A204.1 (cell line): ENCODE data around the gene SH3RF1.

Experiments
- FAIRE-seq: peaks from 2 replicates; lab custom pipeline; 2012; peaks lifted over from hg19 to GRCh38; lab: Jason Lieb, UNC

SH3RF1 gene

DNA sequence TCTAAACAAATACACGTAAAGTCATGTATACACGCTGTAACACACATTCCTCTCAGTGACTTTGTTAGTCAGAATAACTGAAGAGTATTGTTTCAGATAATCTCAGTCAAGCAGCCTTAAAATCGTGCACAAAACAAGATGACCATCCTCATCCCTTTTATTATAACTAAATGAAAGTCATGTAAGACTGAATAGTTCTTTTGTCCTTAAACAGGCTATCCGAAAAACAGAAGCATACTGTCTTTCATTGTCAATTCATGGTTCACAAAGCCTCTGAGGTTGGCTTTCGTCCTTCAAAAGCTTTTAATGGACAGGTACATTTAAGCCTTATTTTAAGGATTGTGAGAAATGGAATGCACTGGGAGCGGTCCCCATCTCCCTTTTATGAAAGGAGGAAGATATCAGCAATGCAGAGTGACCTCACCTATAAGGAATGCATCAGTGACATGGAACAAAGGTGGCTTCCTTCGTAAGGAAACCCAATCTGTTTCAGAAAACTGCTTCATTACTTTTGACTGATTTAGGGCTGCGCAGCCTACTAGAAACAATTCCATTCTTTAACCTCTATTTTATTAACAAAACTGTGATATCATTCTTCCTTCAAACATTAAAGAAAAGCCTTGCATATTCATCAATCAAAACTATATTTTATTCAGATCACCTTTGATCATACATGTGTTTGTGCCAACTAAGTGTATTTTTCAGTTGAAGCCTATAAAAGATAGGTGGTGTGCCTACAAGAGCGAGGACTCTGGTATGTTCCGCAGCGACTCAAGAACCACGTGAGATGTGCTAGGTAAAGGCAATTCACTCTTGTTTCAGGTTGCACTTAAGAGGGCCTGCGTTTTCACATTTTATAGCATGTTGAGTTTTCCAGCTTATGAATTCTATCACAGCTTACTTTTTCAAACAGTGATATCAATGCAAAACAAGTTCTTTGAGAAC is 19.2 kb downstream of the SH3RF1 start:
- no peak for FAIRE-seq

DNA sequence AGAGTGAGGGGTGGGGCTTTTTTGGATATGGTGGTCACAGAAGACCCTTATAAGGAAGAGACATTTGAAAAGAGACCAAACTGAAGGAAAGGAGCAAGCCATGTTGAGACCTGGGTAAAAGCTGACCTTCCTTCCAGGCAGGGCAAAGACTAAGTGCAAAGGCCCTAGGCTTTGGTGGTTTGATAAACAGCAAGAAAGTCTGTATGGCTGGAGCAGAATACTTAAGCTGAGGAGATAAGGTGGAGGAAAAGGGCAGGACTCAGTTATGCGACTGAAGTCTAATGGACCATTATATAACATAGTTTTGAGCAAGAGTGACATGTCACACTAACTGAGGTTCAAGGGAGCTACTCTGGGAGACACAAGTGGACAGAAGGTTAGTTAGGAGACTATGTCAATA is 20.0 kb downstream of the SH3RF1 start:
- no peak for FAIRE-seq

DNA sequence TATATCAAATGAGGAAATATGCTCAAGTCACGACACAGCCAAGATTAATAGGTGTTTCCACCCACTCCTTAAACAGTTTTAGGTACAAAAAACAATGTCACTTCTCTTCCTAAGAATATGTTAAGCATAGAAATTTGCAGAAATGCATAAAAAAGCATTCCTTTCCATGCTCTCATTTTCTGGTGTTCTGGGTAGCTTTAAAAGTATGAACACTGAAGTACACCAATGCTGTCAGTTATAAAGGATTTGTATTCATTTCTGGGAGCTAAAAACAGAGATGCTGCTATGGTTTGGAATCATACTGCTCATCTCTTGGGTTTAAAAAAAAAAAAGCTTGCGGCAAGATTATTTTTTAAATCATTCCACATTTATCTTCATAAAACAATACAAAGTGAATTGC is 20.8 kb downstream of the SH3RF1 start:
- FAIRE-seq = no peak

DNA sequence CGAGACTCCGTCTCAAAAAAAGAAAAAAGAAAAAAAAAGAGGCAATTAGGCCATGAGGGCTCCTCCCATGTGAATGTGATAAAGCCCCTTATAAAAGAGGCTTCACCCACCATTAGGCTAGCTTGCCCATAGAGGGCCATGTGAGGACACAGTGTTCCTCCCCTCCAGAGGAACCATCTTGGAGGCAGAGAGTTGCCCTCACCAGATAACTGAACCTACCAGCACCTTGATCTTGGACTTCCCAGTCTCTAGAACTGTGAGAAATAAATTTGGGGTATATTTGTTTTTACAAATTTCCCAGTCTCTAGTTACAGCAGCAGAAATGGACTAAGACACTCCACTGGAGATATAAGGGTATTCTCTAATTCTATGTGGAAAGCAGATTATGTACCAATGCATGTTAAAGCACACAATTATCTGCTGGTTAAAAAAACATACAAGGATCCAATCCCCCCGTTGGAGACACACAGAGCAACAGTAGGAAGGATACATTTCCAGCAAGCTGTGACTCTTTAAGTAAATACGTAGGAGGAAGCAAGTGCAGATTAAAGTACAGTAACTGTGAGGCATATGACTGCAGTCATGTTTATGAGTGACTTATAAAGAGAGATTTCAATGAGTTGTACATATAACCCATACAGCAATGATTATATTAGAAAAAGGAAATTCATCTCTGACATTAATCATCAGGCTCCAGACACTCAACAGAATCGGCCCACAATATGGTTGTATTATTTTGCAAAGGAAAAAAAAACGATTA is 21.4 kb downstream of the SH3RF1 start:
- FAIRE-seq = no peak

DNA sequence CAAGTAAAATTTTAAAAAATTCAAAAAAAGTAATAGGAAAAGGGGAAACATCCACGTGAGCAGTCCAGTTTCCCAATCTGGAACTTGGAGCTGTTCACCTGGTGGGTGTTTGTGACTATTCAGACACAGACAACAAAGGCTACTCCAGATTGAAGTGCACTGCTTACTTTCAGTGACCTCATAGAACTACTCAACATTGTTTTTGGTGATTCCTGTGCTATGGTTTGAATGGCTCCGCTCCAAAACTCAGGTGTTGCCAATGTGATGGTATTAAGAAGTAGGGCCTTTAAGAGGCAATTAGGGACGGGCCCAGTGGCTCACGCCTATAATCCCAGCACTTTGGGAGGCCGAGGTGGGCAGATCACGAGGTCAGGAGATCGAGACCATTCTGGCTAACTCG is 22.1 kb downstream of the SH3RF1 start:
- no peak for FAIRE-seq

DNA sequence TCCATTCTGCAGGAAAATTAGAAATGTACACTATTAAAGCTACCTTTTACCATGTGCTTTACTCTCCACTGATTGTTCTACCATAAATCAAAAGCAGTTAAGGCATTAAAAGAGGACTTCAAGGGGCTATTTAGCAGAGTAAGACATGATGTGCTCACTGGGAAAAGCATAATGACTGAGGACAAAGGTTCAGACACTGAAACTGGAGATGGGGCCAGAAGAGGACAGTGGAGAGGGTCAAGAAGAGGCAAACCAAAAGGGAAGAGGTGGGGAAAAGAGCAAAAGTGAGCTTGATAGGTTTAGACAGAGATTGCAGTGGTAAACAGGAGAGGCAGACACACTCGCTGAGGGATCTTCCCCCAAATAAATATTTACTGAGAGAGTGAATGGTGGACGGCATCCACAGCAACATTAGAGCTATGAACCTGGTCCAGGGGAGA is 23.8 kb downstream of the SH3RF1 start:
- no peak for FAIRE-seq

DNA sequence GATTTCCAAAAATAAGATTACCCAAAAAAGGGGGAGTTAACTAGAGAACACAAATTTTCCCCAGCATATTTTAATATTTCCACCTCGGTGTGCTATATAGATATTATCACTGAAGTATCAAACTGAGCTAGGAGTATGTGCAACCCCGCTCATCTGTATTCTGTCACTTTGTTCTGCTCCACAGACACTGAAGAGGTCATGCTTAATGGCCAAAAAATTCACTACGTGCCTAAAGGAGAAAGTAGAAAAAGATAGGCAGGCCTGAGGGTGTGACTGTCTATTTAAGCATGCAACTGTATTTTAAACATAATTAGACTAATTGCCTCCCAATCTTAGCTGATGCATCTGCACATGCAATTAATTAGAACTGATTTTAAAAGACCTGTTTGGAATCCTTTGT is 24.5 kb downstream of the SH3RF1 start:
- FAIRE-seq = no peak

DNA sequence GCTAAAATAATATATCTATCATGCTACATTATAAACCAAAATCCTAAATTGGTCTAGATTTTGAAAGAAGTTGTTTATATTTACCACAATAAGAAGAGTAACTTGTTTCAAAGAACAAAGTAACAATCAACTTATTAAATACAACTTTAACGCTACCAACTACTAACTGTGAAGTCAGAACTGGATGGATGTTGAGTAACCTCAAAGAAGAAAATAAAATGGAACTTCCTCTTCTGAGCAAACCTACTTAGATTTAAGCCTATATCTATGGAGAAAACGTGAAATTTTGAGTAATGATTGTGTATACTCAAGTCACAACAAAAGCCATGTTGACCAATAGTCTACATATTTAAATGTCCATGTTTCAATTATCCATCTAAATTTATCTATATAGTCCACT is 25.7 kb downstream of the SH3RF1 start:
- FAIRE-seq = no peak

DNA sequence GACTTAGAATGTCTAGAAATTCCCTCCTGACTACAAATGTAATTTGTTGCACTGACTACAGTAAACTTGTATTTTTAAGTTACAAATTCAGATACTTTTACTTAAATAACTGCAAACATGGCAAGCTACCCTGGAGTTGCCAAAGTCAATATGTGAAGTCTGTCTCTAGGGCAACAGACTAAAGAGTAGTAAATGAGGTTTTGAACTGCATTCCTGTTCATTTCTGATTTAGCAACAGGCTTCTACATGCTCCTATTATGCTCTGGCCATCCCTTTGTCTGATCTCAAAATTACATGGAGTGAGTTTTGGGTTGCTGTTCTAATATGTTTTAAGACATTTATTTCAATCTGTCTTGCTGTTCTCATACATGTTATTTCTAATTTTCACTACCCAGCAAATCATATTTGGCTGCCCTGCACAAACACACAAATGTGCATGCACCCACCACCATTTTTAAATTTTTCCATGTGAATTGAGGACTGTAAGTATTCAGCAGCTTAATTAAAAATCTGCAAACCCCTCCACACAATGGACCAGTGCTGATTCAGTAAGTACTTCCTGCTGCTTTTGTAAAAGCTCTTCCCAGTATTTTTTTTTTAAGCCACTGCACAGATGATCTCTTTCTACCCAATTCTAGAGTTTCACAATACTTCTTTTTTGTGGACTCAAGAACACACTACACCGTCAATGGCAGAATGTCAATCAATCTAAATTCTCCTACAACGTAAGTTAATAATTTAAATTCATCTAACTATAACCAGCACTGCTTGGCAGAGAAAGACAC is 26.7 kb downstream of the SH3RF1 start:
- FAIRE-seq = no peak

DNA sequence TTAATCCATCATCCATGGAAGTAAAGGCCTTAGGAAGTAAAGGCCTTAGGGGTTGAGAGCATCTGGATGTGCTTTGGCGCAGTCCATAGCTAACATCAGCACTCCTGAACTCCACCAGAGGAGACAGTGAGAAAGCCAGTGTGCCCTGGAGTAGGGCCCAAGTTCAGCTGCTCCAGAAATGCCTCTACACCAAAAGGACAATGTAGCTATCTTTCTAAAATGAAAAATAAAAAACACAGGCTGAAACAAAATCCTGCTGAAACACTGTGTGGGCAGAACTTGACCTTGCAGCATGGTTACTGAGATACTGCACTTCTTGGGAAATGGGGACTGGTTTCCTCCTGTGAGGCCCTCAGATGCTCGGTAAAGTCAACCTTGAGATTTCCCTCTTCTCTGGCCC is 29.3 kb downstream of the SH3RF1 start:
- no peak for FAIRE-seq

DNA sequence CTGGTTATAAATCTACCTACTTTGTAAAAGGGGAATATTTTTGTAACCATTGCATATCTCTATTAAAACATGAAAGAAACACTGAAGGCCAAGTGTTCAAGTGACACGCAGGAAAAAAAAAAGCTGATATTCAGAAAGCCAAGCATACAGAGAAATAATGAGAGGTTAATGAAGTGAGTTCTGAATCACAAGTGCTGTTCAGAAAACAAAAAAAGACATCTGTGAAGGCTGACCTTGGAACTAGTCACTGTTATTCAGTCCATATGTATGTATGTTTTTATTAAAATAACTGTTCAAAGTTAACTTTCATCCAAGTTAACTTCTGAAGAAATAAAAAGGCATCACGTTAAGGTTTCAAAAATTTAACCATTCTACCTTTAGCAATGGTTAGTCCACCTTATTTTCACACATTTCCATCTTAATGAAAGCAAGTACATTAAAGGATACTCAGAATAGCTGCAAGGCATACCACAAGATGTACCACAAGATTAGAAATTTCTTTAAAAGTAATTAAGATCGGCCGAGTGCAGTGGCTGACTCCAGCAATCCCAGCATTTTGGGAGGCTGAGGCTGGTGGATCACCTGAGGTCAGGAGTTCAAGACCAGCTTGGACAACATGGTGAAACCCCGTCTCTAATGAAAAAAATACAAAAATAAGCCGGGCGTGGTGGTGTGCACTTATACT is 31.4 kb downstream of the SH3RF1 start:
- no peak for FAIRE-seq

DNA sequence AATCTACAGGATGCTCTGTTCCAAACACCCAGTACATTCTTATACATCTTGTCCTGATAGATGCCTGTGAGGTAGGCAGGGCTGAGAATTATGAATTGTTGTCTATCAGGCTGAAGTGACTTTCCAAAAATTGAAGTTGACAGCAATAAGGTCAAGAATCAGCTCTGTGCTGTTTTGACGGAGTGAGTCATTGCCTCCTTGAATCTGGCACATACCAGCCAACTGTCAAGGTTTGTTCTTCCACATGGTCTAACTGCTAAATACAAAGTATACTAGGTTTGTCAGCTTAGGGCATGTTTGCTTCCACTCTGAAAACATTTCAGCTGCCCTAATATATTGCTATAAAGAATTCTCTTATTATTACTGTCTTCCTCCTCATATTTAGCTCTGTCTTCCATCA is 32.3 kb downstream of the SH3RF1 start:
- no peak for FAIRE-seq

DNA sequence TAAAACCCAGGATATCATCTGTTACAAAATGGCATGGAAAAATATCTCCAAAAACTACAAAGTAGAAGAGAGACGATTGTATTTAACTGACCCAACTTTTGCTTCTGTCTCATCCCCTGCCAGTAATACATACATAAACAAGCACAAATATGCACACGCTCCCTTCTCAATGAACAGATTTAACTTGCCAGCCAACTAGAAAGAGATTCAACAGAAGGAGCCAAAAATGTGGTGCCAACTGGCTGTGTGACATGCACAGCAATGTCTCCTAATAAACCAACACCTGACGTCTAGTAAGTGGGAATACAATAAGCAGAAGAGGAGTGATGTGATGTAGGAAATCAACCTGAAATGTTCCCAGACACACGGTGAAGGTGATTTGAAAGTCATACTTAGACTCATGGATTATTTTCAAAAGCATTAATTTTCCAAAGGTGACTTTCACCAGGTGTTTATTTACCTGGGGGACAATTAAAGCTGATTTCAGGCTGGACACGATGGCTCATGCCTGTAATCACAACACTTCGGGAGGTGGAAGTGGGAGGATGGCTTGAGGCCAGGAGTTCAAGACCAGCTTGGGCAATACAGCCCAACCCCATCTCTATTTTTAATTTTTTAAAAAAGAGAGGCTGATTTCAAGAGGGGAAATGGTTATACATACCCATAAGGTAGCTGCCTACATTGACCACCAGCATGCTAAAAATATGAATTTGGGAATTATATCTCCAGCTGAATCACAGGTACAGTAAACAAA is 33.7 kb downstream of the SH3RF1 start:
- no peak for FAIRE-seq

DNA sequence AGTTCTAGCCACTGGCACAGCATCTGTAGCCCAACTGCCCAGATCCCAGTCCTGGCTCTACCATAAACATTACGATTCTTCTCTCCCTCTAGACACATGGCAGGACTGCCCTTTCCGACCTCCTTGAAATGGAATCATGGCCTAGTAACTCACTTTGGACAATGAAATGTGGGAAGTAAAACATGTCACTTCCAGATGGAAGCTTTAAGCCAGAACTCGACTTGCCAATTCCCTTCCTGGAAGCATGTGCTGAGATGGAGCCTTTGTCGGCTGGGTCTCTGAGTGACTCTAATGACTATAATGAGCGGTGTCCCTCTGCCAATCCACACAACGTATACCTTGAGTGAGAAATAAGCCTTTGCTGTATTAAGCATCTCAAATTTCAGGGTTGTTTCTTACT is 34.7 kb downstream of the SH3RF1 start:
- no peak for FAIRE-seq

DNA sequence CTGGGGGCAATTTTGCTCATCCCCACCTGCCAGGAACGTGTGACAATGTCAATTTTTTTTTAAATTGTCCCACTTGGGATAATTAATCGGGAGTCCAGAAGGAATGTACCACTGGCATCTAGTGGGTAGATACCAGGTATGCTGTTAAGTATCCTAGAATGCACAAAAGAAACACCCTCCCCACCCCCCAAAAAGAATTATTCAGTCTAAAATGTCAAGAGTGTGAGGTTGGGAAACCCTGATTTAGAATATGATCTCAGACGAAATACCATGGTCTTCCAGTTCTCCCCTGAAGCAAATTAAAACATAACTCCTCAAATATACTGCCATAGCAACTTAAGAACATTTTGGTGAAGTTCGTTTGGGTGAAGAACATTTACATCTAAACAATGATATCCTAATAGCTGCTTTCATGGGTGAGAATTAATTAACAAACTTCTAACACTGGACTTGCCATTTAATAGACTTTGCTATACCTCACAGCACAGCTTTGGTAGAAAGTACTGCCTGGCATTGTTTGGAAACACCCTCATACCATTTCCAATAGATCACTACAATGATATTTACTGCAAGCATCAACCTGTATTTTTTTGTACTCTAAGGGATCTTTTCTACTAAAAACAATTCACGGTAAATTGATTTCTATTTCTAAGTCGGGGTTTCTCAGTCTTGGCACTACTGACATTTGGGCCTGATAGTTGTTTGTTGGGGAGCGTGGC is 36.5 kb downstream of the SH3RF1 start:
- no peak for FAIRE-seq

DNA sequence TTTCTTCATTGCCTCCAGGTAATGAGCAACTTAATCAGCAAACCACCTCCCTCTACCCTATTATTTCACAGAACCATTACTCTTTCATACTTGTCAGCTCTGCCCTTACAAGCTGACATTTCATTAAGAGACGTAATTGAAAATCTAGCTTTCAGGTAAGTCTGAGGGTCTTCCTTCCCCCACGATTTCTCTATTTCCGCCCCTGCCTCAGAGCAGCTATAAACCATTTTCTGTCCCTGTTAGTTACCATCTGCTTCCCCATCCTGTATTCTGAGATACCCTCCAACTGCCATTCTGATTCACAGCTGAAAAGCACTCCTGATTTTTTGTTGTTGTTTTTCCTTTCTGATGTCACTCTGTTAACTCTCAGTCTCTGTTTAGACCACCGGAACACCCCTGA is 37.1 kb downstream of the SH3RF1 start:
- FAIRE-seq = no peak

DNA sequence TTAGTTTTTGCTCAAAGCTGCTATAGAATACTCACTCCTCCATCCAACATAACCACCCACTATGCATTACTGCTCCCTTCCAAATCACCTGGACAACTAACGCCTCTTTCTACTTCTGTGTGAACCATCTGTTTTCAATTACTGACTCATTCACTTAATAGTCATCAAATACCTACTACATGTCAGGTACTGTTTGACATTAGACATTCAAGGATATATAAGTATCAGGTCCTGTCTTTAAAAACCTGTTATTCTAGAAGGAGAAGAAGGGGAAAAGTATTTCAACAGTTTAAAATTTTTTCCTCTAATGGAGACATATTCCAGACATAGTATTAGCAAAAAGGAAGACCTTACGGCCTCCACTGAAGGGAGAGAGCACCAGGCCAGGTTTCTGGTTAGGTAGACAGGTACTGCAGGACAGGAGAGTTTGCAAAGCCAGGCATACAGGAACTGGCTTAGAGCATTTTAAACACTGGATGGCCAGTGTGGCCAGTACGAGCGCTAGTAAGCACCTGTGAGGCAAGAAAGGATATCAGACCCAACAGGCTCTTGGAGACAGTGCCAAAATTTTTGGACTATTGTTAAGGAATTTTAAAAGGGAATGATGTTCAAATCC is 39.0 kb downstream of the SH3RF1 start:
- no peak for FAIRE-seq

DNA sequence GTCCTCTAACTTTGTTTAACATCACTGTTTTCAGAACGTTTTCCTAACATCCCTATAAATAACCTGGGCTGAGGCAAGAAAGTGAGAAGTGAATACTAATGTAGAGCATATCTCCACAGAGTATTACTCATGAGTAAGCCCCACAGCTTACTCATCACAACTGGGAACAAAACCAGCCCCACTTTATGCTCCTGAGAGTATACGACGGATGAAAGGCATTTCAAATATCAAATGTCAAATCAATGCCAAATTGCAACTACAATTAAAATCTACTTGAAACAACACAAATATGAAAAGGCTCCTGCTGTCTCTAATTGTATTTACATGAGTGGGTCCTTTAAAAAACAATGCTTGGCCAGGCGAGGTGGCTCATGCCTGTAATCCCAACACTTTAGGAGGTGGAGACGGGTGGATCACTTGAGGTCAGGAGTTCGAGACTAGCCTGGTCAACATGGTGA is 41.2 kb downstream of the SH3RF1 start:
- no peak for FAIRE-seq

DNA sequence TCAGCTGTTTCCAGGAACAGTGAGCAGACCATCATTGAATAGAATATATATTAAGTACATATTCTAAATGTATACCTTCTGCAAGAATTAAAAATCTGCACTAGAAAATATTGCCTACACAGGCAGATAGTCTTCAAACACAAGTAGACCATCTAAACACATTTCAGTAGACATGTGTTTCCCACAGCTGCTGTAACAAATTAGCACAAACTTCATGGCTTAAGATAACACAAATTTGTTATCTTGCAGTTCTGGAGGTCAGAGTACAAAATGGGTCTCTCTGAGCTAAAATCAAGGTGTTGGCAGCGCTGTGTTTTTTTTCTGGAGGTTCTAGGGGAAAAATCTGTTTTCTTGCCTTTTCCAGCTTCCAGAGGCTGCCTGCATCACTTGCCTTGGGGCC is 42.7 kb downstream of the SH3RF1 start:
- FAIRE-seq = no peak

DNA sequence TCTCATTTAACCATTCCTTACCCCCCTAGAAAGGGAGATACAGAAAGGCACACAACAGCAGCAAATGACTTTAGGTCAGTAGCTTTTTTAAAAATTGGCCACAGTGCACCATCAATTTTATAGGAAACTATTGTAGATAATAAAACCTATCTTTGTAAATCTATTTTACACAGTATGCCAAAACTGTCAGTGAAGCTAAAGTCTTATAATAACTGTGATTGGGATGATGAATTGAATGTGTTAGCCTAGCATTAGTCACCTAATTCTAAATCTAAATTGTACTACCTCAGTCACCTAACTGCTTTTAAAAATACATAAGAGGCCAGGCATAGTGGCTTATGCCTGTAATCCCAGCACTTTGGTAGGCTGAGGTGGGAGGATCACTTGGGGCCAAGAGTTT is 44.2 kb downstream of the SH3RF1 start:
- FAIRE-seq = no peak
